GM18498 (cell line): ENCODE data around the gene HAGHL.
"Not testable (repeated sequence)": the region's sequence is repeated elsewhere in the genome, so short reads cannot be mapped to it uniquely, and the experiment has no call there.

Source experiments
- ATAC-seq: cut with Tn5 transposase; IDR thresholded peaks from one replicate; pipeline ENCODE4 v1.9.1; 2021; ENCODE audit warnings: mild to moderate bottlenecking, moderate library complexity; ENCODE audit not compliant: unreplicated experiment

HAGHL gene

DNA sequence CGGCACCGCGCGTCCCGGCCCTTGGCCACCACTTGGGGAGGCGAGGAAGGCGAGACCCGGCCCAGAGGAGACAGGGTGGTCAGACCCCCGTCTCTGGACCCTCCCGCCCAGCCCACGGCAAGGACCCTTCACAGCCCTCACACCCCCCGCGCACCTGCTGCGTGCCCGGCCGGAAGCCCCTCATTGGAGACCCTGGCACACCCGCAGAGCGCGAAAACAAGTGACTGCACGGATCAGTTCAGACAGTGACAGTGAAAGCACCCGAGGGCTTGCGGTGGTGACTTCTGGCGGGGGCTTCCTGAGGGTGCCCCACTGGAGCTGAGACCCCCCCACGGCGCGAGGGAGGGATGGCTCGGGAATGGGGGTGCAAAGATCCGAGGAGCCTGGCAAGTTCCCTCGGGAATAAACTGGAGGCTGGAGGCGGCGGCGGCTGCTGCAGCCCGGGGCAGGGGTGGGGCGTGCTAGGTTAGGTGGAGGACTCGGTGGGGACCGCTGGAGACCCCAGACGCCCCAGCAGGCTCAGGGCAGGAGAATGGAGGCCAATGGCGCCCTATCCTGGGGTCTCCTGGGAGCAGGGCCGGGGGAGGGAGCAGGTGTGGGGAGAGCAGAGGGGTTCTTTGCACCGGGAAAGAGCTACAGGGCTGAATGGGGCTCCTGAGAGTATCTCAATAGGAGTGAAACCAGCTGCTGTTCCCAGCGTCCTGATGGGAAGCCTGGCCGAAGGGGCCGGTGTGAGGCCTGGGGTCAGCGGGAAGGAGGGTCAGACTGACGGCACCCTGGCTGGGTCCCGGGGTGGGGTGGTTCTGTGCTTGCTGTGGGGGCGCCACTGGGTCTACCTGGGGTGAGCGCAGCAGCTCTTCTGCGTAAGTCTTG, 20.5 kb upstream of the HAGHL start:
- no peak for ATAC-seq

DNA sequence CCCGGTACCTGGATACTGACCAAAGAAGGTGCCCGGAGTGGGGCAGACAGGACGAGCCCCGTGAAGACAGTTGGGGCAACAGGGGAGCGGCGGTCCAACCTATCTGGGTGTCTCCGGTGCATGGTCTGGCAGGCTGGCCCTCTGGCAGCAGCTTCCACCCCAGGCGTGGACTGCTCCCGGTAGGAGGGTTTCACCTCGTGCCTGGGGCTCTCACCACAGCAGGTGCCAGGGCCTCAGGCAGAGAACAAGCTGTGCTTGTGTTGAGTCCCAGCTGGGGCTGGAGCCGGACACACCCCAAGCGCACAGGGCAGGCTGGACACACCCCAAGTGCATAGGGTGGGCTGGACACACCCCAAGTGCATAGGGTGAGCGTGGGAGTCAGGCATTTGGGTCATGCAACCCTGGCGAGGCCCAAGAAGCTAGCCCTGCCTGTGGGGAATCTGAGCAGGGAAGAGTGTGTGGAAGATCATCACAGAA, 19.8 kb upstream of the HAGHL start:
- ATAC-seq: no peak

DNA sequence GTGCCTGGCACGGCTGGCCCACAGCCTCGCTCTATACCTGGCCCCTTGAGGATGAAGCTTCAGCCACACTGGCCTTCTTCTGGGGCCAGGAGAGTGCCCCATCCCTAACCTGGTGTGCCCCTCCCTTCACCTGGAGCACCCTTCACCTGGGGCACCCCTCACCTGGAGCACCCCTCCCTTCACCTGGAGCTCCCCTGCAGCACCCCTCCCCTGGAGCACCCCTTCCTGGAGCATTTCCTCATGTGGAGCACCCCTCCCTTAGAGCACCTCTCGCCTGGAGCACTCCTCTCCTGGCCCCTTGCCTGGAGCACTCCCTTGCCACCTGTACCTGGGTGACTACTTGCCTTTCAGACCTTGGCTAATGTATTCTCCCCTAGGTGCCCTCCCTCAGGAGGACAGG, 18.9 kb upstream of the HAGHL start:
- no peak for ATAC-seq

DNA sequence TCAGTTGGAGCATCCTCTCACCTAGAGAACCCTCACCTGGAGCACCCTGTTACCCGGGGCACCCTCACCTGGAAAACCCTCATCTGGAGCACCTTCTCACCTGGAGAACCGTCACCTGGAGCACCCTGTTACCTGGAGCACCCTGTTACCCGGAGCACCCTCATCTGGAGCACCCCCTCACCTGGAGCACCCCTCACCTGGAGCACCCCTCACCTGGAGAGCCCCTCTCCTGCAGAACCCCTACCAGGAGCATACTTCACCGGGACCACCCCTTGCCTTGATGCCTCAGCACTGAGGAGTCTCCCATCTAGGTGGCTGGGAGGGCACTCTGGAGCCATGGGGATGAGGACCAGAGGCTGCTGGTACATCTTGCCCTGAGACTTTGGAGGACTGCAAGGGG, 17.9 kb upstream of the HAGHL start:
- ATAC-seq: no peak

DNA sequence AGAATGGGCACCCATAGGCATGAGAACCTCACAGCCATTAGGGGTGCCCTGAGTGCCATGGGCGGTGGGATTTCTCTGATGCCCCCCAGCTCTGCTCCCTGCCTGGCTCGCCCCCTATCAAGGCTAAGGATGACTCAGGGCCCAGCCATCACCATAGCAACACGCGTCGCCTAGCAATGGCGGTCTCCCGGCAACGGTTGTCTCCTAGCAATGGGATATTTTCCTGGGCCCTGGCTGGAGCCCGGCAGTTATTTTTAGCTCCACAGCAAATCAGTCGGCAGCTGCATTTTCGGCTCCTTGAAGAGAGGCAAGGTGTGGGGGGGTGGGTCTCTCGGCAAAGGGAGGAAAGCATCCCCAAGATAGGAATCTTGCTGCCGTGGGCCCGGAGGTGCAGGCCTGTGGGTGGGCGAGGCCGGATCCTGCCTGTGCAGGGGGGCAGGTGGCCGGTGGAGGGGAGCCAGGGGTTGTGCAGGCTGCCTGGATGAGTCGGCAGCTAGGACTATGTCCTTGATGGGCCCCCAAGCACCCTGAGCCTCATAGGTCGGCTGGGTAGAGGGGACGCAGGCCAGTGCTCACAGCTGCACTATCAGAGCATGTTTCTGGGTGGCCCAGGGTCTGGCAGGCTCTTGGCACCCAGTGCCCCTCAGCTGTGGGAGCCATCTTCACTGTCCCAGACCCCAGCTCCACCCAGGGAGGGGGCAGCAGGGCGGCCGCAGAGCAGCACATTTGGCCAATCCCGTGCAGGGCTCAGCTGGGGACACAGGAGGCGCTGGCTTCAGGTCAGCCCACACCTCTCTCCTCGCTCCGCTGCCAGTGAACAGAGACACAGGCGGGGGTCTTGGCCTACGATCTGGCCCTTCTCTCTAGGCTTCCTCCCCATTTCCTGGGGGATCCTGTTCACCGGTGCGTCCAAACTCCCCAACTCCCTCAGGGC, 17.1 kb upstream of the HAGHL start:
- ATAC-seq: no peak

DNA sequence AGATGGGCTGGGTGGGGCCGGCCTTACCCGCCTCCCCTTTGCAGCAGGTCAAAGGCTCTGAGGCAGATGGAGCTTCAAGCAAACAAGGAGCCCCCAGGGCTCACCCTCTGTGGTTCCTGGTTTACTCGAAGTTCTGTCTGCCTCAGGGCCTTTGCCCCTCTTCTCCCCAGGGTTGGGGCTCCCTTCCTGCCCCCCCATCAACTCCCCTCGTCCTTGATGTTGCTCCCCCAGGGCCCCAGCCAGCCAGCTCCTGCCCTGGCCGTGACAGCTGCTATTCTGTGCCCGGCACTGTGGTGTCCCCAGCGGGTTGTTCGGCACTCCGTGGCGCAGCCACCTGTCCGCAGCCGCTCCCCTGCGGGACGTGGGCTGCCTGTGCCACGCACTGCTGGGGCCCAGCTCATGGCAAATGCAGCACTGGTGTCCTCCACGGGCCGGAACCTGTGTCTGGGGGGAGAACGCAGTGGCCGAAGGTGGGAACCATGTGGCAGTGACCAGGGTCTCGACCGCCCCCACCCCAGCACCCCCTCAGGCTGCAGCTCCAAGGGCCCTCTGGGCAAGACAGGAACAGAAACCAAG, 16.3 kb upstream of the HAGHL start:
- ATAC-seq: no peak

DNA sequence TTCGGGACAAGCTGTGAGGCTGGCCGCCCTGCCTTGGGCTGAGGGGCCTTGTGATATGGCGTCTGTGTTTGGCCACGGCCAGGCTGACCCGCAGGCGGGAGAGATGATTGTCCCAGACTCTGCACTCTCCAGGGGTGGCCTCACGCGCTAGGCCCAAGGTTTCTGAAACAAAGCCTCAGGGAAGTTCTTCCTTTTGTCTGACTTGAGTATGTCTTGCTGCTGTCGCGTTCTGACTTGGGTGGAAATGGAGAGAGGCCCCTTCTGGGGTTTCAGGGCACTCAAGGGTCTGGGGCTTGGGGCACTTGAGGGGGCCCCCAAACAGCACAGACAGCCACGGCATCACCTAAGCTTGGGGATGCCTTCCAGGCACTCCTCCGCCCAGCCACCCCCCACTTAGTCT, 15.8 kb upstream of the HAGHL start:
- no peak for ATAC-seq

DNA sequence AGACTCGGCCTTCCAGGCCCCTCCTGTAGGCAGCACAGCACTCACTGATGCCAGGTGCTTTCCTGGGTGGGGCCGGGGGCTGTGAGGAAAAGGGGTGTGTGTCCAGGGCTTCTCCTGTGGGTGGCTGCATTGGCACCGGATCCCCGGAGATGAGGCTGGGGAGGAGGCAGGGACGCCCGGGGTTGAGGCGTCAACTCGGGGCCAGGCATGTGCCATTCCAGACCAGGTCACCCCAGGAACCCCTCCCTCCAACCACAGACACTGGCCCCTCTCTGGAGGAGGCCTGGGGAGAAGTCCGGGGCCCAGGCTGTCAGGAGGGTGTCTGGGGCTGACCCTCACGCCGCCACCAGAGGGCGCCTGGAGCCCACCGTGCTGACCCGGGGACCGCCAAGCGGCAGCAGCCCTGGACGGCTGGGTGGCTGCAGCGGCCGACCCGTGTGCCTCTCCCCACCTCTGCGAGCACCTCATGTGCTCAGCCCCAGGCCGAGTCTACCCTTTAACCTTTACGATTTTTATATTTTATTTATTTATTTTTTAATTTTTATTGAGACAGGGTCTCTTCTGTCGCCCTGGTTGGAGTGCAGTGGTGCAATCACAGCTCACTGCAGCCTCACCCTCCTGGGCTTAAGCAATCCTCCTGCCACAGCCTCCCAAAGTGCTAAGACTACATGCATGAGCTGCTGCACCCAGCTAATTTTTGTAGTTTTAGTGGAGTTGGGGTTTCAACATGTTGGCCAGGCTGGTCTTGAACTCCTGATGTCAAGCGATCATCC, 15.2 kb upstream of the HAGHL start:
- peak; percentile 42 for ATAC-seq

DNA sequence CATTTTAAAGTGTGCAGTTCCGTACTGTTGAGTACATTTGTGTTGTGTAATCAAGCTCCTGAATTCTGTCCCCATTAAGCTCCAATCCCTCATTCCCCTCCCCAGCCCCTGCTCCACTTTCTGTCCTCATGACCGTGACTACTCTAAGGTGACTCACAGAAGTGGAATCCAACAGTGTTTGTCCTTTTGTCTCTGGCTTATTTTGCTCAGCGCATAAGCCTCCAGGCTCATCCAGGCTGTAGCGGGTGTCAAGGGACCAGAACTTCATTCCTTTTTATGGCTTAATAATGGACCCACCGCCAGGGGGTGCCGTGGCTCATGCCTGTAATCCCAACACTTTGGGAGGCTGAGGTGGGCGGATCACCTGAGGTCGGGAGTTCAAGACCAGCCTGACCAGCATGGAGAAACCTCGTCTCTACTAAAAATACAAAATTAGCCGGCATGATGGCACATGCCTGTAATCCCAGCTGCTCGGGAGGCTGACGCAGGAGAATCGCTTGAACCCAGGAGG, 14.1 kb upstream of the HAGHL start:
- ATAC-seq: not testable (repeated sequence)

DNA sequence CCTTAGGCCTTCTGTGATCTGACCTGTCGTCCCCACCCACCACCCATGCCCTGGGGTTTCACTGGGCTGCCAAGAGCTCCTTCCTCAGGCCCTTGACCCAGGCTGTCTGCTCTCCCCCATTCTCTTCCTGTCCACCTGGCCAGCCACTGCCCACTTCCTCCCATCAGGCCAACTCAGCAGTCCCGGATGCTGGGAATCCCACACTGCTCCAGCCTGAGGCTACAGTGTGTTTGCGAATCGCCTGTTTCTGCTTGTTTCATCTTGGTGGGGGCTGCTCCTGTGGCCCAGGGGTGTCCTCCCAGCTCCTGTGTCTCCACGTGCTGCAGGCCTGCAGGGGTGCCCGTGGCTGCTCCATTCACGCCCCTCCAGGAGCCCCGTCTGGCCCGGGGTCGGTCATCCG, 12.8 kb upstream of the HAGHL start:
- ATAC-seq: no peak

DNA sequence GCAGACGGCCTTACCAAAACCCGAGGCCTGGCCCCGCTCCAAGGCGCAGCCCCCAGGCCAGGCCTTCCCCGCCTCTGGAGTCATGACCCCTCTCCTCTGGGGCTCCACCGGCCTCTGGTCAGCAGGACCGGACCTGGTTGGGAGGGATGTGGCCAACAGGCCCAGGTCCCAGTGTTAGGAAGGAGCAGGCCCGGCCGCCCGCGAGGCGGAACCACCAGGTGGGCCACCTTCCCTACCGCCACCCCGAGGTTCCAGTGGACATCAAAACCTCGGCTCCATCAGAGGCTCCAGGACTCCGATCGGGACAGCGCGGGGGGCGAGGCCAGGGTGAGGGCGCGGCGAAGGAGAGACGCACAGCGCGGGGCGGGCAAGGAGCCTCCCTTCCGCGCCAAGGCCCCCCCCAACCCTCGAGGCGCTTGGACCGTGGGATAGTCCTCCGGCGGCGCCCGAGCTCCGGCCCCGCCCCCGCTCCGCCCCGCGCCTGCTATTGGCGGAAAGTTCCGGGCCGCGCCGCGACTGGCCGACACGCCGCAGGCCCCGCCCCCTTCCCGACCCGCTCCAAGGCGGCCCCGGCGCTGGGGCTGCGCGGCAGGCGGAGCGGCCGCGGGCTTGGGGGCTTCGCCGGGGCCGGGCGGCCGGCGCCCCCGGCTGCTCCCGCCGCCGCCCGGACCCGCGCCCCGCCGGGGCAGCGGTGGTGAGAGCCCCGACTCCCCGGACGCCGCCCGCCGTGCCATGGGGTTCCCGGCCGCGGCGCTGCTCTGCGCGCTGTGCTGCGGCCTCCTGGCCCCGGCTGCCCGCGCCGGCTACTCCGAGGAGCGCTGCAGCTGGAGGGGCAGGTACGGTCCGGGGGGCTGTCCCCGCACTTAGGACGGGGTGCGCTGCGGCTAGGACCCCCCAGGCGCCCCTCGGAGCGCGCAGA, 12.1 kb upstream of the HAGHL start, which contains the start of gene METRN:
Gene METRN, plus strand, starts transcription at position 561 of the 919 bp plus-strand sequence. Its CDS starts 172 bp downstream, at position 733.
- peak; percentile 77 for ATAC-seq

DNA sequence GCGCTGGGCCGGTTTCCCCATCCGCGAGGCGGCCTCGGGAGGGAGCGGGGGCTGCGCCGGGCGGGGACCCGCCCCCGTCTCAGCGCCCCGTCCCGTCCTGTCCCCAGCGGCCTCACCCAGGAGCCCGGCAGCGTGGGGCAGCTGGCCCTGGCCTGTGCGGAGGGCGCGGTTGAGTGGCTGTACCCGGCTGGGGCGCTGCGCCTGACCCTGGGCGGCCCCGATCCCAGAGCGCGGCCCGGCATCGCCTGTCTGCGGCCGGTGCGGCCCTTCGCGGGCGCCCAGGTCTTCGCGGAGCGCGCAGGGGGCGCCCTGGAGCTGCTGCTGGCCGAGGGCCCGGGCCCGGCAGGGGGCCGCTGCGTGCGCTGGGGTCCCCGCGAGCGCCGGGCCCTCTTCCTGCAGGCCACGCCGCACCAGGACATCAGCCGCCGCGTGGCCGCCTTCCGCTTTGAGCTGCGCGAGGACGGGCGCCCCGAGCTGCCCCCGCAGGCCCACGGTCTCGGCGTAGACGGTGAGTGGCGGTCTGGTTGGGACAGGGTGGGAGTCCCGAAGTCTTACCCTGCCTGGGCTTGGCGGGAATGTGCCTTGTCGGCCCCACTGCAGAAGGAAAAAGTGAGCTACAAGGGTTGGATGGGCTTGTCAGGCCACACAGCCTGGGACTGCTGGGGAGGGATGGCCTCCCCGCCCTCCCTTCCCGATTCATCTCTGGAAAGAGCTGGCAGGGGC, 11.3 kb upstream of the HAGHL start:
- peak; percentile 14 for ATAC-seq

DNA sequence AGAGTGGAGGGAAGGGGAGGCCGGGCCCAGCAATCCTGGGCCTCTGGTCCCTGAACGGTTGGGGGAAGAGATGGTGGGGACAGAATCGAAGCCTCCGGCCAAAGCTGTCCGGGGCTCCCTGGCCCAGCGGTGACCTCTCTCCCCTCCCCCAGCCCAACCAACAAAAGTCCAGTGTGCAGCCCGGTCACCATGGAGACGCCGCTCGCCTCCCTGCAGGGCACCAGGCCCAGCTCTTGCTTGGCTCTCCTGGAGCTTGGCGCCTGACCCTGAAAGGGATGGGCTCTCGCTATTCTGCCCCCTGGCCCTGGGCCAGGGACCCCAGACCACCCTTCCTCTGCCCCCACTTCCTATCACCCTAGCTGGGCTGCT, 10.7 kb upstream of the HAGHL start:
- ATAC-seq: no peak

DNA sequence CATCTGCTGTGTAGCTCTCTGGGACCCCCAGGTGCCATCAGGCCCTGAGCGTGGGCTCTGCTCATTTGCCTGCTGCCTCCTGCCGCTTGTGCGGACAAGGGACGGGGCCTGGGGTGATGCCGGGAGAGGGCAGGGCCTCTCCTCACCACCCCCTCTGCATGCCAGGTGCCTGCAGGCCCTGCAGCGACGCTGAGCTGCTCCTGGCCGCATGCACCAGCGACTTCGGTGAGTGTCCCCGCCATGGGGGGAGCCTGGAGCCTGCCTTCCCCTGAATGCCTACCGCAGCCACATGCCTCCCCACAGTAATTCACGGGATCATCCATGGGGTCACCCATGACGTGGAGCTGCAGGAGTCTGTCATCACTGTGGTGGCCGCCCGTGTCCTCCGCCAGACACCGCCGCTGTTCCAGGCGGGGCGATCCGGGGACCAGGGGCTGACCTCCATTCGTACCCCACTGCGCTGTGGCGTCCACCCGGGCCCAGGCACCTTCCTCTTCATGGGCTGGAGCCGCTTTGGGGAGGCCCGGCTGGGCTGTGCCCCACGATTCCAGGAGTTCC, 10.1 kb upstream of the HAGHL start:
- ATAC-seq: no peak

DNA sequence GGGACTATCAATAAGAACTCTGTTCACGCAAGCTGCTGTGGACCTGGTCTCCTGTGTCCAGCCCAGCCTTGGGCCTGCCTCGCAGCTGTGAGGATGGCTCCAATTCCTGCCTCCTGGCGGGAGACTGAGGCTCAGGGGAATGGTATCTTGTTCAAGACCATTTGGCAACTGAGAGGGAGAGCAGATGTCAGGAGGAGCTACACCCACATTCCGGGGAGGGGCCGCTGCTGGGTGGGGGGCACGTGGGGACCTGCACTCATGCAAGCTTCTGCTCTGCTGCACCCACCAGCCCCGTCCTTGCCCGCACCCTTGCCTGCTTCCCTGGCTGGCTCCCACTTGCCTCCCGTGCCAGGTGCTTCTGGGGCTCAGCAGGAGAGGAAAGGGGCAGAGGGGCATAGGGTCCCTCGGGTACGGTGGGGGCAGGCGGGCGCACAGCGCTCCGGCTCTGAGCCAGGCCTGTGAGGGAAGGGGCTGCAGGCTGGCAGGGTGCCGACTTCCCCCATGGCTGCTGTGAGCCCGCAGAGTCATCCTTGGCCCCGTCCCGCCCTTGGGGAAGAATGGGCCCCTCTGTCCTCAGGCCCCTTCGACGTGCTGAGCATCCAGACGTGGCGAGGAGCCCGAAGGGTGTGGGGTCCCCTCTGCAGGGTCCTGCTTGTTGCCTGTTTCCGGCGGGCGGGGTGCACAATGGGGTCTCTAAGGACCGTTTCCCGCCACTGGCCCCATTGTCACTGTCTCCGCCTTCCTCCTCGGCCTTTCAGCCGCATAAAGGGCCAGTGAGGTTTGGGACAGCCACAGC, 9.3 kb upstream of the HAGHL start:
- no peak for ATAC-seq

DNA sequence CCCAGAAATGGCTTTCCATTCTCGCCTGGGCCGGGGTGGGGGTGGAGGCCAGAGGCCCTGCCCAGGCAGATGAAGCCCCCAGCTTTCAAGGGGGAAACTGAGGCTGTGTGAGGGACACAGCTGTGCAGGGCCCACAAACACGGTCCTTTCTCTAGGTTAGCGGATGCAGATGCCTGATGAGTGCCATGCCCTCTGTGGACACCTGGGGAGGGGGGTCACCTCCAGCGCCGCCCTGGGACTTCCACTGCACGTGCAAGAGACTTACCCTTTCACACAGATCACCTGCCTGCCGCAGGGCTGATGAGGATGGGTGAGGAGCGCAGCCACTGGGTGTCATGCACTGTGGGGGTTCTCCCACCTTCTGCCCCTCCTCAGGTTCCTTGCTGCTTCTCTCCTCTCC, 8.5 kb upstream of the HAGHL start:
- ATAC-seq: no peak

DNA sequence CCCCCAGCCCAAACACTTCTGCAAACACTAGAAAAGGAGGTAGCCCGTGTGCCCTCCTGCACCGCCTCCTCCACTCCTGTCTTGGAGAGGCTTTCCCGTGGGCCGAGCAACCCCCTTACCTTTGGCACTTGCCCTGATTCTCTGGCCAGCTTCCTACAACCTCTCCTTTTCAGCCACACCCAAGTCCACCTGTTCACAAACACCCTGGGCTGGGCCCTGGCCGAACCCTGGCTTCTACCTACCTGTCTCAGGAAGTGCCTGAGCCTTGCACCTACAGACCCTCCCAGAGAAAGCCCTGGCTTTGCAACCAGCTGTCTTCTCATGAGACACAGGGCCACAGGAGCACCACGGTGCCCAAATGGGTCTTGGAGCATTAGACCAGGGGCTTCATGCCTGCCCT, 8.0 kb upstream of the HAGHL start:
- no peak for ATAC-seq
